GM12892 (cell line): ENCODE measurements around the gene PPM1L.

ENCODE experiments used
- DNase-seq: peaks from one replicate; pipeline ENCODE4 v3.0.0; 2011; ENCODE audit not compliant: insufficient read length
- FAIRE-seq: peaks from 2 replicates; lab custom pipeline; 2011; peaks lifted over from hg19 to GRCh38; lab: Jason Lieb, UNC
- POLR2A ChIP-seq: IDR thresholded peaks from 2 replicates; pipeline ENCODE4 v1.6.1; 2011; ENCODE audit warnings: low read depth, low read length, control low read depth
- POLR2AphosphoS5 ChIP-seq: IDR thresholded peaks from 2 replicates; pipeline ENCODE4 v1.6.1; 2011; ENCODE audit warnings: low read depth, low read length, control low read depth
- TAF1 ChIP-seq: IDR thresholded peaks from 2 replicates; pipeline ENCODE4 v1.6.1; 2011; ENCODE audit warnings: low read depth, mild to moderate bottlenecking, control low read depth, low read length, borderline replicate concordance

The PPM1L gene

DNA sequence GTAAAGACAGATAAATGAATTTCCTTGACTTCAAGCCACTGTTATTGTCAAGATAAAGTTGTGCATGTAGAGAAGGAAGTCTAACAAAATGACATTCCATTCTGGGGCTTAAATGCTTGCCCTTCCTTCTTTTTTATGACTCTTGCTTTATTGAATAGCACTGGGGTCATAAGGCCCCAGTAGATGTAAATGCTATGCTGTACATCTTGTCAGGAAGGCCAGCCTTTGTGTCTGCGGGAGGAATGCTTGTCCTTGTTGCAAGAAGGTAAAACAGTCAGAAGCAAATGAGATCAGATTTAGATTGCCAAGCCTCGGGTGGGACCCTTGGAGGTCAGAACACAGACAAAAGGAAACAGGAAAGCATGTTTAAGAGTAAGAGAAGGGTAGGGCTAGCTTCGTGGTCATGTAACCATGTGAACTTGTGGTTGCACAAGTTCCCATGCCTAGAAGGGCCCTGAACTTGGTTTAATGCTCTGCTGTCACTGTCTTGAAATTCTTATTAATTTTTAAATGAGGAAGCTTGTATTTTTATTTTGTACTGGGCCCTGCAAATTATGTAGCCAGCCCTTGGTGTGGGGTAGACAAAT, 81.5 kb downstream of the PPM1L start:
- no peak for FAIRE-seq
- no peak for DNase-seq
- TF ChIP-seq TAF1 (no peak), POLR2AphosphoS5 (no peak), POLR2A (no peak)

DNA sequence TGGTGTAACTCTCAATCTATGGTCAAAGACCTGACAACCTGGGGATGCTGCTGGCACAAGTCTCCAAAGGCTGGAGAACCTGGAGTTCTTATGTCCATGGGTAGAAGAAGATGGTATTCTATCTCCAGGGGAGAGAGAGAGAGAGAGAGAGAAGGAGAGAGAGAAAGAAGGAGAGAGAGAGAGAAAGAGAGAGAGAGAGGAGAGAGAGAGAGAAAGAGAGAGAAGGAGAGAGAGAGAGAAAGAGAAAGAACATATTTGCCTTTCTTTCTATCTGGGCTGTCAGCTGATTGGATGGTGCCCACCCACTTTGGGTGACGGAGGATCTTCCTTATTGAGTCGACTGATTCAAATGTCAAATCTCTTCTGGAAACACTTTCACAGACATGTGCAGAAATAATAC, 84.6 kb downstream of the PPM1L start:
- DNase-seq: no peak
- no peak for TF ChIP-seq TAF1
- TF ChIP-seq POLR2A: no peak
- TF ChIP-seq POLR2AphosphoS5: no peak
- no peak for FAIRE-seq

DNA sequence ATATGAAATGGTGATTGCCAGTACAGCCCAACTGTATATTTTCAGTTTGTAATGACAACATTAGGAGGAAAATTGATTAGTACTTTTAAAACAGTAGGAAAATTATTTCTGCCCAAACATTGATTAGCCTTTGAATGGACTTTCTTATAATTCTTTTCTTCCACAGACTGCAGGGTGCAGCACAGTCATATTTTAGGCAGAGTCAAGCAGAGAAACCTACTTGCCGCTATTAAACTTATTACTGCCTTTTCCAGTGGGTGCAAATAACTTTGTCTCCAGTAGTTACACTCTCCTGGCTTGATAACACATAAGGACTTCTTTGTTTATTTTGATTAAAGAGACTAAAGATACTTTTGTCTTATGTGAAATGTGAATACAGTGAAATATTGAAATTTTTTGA, 85.4 kb downstream of the PPM1L start:
- DNase-seq (no peak), FAIRE-seq (no peak)
- TF ChIP-seq TAF1 (no peak), POLR2A (no peak)

DNA sequence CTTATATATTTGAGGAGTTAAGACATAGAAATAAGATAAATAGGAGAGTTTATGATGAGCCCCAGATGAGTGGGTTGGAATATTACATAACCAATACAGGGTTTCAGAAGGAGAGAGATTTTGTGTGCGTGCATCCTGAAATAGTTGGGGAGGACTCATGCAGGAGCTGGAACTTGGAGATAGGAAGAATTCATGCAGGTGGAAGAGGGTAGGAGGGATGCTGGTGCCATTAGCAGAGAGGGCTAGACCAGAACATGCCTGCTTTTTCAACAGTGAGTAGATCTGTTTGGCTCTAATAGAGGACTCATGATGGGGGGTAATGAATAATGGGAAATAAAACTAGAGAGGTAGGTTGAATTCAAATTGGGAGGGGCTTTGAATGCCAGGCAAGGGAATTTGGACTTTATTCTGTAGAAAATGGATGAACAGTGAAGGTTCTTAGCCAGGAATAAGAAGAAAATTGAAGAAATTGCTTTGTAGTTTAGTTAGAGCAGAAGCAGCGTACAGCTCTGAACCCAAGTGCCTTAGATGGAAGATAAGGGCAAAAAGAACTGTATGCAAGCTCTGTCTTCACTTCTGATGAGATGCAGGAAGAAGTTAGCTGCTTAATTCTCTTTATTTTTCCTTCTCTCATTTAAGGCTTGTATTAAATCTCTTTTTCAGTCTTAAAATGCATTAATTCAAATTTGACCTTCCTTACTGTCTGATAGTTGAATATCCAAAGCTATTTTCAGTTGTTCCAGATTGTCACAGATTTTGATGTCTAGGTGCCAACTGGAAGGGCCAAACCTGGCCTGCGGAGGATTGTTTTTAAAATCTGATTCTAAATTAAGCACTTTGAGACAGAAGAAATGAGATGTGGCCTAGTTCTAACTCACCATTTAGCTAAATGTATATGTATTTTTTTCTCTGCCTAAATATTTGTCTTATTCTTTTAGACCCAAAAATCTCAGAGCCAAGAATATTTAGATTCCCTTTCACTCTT, 86.3 kb downstream of the PPM1L start:
- no peak for DNase-seq
- FAIRE-seq: no peak
- TF ChIP-seq POLR2A (no peak), POLR2AphosphoS5 (no peak)

DNA sequence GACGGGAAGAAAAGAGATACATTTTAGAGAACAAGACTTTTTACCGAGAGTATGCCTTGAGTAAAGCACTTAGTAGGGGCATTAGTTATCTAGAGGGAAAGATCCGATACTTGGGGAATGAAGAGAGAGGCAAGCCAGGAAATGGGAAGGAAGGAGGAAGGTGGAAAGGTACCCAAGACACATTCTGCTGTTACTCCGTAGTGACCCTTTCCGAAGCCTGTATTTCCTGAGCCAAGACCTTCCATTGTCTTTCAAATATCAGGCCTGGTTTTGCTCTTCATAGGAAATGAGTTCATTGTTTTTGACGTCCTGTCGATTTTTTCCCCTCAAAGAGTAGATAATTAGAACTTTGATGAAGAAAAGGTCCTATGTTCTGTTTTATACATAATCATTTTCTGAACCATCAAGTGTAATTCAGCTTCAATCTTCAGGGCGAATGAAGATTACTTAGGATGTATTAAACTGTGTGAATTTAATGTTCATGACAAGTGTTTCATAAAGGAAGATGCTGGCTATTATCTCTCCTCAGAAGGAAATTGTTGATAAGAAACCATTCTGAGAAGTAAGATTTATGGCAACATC, 95.7 kb downstream of the PPM1L start:
- DNase-seq (no peak), FAIRE-seq (no peak)
- TF ChIP-seq TAF1: no peak
- TF ChIP-seq POLR2A: no peak
- no peak for TF ChIP-seq POLR2AphosphoS5

DNA sequence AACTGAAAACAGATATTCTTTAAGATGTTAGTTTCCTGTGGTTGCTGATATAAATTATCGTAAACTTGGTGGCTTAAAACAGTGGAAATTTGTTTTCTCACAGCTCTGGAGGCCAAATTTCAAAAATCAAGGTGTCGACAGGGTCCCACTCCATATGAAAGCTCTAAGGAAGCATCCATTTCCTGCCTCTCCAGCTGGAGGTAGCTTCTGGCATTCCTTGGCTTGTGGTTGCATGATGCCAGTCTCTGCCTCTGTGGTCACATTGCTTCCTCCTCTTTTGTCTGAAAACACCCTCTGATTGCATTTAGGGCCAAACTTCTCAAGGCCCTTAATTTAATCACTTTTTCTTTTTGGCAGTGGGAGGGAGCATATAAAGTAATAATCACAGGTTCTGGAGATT, 96.8 kb downstream of the PPM1L start:
- FAIRE-seq (no peak), DNase-seq (no peak)
- TF ChIP-seq TAF1: no peak
- TF ChIP-seq POLR2A: no peak
- TF ChIP-seq POLR2AphosphoS5: no peak

DNA sequence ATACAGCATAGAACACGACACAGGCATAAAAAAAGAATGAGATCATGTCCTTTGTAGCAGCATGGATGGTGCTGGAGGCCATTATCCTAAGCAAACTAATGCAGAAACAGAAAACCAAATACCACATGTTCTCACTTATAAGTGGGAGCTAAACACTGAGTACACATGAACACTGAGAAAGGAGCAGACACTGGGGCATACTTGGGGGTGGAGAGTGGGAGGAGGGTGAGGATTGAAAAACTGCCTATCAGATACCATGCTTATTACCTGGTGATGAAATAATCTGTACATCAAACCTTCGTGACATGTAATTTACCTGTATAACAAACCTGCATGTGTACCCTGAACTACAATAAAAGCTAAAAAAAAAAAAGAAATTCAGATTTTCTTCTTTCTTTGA, 100.4 kb downstream of the PPM1L start:
- DNase-seq (no peak), FAIRE-seq (no peak)
- no peak for TF ChIP-seq POLR2A
- TF ChIP-seq TAF1: no peak
- no peak for TF ChIP-seq POLR2AphosphoS5

DNA sequence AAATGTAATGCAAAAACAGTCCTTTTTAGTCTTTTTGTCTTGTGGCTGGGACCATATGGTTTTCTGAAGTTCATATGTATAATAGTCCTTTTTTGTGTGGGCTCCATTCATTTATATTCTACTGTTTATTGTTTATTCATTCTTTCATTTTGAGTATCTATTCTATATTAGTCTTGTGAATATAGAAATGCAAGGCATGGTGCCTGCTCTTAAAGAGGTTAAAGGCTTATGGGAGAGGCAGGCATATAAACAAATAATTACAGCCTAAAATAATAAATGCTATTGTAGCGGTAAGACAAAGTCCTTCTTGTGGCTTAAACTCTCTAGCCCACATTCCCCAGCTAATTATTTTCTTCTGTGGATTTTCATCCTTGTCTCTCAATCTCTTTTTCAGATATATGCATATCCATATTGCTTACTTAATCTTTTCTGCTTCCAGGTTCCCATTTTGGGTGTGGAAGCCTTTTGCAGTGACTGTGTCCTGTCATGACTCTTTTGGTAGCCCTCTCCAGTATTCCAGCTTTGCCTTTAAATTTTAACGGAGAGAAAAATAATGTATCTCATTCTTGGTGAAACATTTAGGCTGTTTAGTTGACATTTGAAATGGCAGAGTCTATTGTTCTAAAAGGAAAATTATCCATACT, 101.6 kb downstream of the PPM1L start:
- FAIRE-seq: no peak
- no peak for DNase-seq
- TF ChIP-seq POLR2AphosphoS5 (no peak), TAF1 (no peak), POLR2A (no peak)

DNA sequence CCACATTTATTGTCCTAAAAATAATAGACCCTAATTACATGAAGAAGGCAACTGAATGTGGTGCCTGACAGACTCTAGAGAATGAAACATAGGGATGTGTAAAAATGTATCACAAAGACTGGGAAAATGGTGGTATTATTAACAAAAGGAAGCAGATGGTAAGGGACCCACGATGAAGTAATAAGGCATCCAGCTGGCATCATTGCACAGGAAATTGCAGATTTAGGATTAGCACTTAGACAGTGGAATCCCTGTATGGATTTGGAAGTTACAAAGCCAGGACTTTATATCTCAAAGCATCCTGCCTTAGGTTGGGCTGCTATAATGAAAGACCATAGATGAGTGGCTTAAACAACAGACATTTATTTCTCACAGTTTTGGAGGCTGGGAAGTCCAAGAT, 104.3 kb downstream of the PPM1L start:
- TF ChIP-seq POLR2A (no peak), POLR2AphosphoS5 (no peak), TAF1 (no peak)
- FAIRE-seq (no peak), DNase-seq (no peak)

DNA sequence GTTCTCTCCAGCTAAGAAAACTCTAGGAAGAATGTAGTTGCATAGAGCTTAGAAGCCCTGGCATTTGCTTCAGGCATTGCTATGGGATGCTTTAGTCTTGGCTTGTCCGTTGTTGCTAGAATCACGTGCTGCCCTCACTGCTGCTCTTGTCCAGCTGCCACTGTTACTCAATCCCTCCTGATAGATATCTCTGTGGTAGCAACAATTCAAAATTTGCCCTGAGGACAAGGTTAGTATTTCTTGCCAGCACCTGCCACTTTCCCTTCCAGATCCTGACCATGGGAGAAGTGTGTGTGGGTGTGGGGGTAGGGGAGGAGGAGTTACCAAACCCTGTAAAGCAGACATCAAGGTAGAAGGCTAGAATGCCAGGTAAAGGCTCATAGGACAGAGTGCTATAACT, 113.8 kb downstream of the PPM1L start:
- no peak for TF ChIP-seq POLR2AphosphoS5
- no peak for TF ChIP-seq TAF1
- TF ChIP-seq POLR2A: no peak
- DNase-seq (no peak), FAIRE-seq (no peak)

DNA sequence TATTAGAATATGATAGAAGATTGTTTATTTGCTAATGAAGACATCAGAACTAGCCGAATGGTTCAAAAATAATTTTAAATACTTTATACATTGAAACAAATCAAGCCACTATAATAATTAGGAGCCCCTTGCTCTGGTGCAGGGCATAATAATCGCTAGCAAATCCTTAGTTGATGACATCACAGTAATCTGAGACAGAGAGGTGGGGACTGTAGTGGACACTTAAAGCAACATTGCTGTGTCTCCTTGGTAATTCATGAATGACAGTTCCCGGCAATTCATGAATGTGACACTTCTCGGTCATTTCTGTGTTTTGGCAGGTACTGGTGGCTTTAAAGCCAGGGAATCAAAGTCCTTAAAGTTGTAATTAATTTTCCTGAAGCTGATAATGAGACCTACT, 114.3 kb downstream of the PPM1L start:
- TF ChIP-seq POLR2A (no peak), TAF1 (no peak), POLR2AphosphoS5 (no peak)
- DNase-seq (no peak), FAIRE-seq (no peak)

DNA sequence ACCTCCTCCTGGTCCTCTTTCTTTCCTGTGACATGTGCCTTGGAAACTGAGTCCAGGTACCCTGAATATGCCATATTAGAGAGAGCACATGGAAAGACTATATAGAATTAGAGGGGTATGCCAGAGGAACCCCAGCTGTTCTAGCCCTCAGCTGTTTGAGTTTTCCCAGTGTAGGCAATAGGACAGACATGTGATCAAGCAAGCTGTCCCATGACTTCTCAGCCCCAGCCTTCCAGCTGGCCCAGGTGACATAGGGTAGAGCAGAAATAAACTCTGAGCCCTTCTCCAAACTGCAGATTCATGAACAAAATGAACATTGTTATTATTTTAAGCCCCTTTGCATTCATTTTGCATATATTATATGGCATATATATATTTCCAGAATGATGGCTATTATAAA, 118.7 kb downstream of the PPM1L start:
- FAIRE-seq (no peak), DNase-seq (no peak)
- no peak for TF ChIP-seq POLR2A
- no peak for TF ChIP-seq TAF1
- no peak for TF ChIP-seq POLR2AphosphoS5
